ENCODE data around the gene WBP1L.
"Not testable (repeated sequence)": the region's sequence is repeated elsewhere in the genome, so short reads cannot be mapped to it uniquely, and the experiment has no call there.

The WBP1L gene

DNA sequence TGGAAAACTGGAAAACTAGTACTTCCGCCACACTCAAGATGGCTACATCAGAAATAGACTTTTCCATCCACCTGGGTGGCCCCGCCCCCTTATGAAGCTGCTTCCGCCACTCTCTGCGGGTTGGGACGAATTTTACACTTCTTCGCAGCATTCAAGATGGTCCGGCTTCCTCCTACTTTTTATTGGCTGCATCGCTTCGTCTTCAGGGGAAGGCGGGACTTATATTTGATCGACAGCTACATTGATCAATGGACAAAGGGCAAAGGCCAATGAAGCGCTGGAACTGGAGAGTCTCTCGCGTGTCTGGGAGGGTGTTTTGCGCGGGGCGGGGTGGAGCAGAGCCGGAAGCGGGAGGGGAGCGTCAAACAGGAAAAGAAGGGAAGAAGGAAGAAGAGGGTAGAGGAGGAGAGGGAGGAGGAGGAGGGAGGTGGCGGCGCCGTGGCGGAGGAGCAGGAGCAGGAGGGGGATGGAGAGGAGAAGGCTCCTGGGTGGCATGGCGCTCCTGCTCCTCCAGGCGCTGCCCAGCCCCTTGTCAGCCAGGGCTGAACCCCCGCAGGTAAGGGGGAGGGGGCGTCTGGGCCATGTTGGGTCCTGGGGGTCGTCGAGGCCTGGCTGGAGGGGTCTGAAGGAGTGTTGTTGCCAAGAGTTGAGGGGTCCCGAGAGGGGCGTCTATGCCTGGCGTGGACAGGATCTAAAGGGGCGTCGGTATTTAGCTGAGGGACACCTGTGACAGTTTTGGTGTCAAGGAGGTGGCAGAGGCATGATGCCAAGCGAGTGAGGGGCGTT is at the start of gene WBP1L:
WBP1L (plus strand) TSS at position 361 of the 786 bp plus-strand sequence; CDS start at position 467, 106 bp downstream.
- CTCF ChIA-PET = interaction anchor here (0.6 to 2.4 kb wide), 7 partner anchors 9 to 684 kb away, joined by 3 to 13 read pairs (median 3); no protein-coding TSS in a partner anchor
- Mint-ChIP-seq H3K27me3 (peaks cover 3% of the 10 kb centered on the region), H3K27ac (peak within 1 kb of the TSS; percentile 90), H3K4me1 (peaks cover 45% of the 10 kb centered on the region), H3K36me3 (peaks cover 19% of the 10 kb centered on the region), H3K9me3 (peaks cover 3% of the 10 kb centered on the region), H3K4me3 (peak within 1 kb of the TSS; percentile 88)
- peak; percentile 96 for DNase-seq

DNA sequence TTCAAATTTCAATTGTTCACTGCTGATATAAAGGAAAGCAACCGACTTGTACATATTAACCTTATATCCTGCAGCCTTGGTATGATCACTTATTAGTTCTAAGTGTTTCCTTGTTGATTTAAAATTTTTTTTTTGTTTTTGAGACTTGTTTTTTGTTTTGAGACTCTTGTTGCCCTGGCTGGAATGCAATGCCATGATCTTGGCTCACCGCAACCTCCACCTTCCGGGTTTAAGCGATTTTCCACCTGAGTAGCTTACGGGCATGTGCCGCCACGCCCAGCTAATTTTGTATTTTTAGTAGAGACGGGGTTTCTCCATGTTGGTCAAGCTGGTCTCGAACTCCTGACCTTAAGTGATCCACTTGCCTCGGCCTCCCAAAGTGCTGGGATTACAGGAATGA is 48.3 kb upstream of the WBP1L start:
- H3K9me3 Mint-ChIP-seq, CTCF ChIA-PET, H3K4me1 Mint-ChIP-seq, H3K27me3 Mint-ChIP-seq, H3K27ac Mint-ChIP-seq, DNase-seq, H3K4me3 Mint-ChIP-seq: not testable (repeated sequence)
- H3K36me3 Mint-ChIP-seq = peaks cover 20% of the 10 kb centered on the region

DNA sequence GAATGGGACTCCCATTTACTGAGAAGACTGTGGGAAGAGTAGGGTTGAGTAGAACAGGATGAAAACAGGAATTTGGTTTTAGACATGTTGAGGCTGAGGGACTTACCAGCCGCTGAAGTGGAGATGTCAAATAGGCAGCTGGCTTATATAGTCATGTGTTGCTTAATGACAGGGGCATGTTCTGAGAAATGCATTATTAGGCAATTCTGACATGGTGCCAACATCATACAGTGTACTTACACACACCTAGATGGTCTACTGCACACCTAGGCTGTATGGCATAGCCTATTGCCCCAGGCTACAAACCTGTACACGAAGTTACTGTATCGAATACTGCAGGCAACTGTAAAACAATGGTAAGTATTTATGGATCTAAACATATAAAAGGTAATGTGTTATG is 47.0 kb upstream of the WBP1L start:
- Mint-ChIP-seq H3K27ac (no peak overlapping the region), H3K36me3 (peaks cover 18% of the 10 kb centered on the region), H3K4me3 (no peak overlapping the region), H3K4me1 (no peaks in the 10 kb centered on the region), H3K9me3 (no peaks in the 10 kb centered on the region), H3K27me3 (no peaks in the 10 kb centered on the region)
- CTCF ChIA-PET = no interaction called here
- DNase-seq = no peak

DNA sequence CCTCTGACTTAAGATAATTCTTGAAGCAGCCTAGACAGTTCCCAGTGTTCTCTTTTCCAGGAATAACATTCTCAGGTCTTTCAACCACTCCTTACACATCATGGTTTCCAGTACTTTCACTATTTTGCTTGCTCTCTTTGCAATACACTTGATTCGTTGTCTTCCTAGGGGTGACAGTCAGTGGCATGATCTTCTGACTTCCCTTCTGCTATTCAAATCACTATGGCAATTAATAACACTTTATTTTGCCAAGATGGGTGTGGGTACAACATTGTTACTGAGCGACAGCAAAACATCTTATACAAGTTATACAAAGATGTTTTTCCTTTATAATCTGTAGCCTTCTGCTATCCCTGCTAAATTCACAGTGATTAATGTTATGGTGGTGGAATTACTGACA is 44.9 kb upstream of the WBP1L start:
- H3K4me3 Mint-ChIP-seq = no peak overlapping the region
- no peaks in the 10 kb centered on the region for H3K27me3 Mint-ChIP-seq
- CTCF ChIA-PET = no interaction called here
- no peaks in the 10 kb centered on the region for H3K4me1 Mint-ChIP-seq
- H3K27ac Mint-ChIP-seq = no peak overlapping the region
- peaks cover 18% of the 10 kb centered on the region for H3K36me3 Mint-ChIP-seq
- H3K9me3 Mint-ChIP-seq = no peaks in the 10 kb centered on the region
- no peak for DNase-seq

DNA sequence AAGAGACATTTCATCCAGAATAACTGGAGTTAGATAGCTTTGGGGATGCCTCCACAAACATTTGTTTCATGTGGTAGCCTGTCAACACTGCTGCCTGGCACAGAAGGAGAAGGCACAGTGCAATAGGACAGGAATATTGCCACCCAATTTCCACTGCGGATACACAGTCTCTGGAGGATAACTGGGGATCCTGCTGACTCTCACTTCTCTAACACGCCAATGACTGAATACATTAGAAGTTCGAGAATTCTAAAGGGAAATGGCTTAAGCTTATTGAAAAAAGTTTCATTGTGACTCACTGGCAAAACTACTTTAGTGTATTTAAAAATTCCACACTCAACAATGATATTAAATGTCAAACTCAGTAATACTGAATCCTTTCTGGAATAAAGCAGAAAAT is 42.5 kb upstream of the WBP1L start:
- Mint-ChIP-seq H3K27ac (no peak overlapping the region), H3K4me1 (no peaks in the 10 kb centered on the region), H3K27me3 (no peaks in the 10 kb centered on the region), H3K36me3 (peaks cover 14% of the 10 kb centered on the region), H3K9me3 (no peaks in the 10 kb centered on the region), H3K4me3 (no peak overlapping the region)
- no peak for DNase-seq
- CTCF ChIA-PET = no interaction called here

DNA sequence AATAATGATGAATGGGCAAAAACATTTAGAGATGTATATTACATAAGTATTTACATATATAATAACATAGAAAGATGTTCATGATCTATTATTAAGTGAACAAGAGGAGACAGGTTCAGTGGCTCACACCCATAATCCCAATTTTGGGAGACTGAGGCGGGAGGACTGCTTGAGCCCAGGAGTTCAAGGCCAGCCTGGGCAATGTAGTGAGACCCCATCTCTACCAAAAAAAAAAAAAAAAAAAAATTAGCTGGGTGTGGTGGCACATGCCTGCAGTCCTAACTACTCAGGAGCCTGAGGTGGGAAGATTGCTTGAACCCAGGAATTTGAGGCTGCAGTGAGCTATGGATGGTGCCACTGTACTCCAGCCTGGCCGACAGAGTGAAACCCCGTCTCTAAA is 42.0 kb upstream of the WBP1L start:
- Mint-ChIP-seq H3K27ac (no peak overlapping the region), H3K27me3 (no peaks in the 10 kb centered on the region), H3K4me3 (no peak overlapping the region), H3K9me3 (no peaks in the 10 kb centered on the region), H3K4me1 (no peaks in the 10 kb centered on the region), H3K36me3 (peaks cover 11% of the 10 kb centered on the region)
- CTCF ChIA-PET = no interaction called here
- no peak for DNase-seq

DNA sequence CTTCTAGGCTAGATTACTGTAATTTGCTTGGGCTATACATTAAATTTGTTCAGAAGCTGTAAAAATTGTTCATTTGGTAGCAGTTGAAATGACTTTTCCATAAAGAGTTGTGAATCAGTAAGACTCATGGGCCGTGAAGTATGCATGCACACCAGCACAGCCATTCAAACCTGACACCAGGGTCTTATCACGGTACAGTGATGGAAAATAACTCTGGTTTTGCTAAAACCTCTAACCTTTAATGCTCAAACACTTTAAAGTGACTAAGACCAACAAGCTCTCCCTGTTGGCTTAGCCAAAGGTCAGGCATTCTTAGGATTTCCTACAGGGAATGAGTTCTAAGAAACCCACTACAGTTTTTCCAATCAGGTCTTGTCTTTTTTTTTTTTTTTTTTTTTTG is 41.0 kb upstream of the WBP1L start:
- no peak for DNase-seq
- Mint-ChIP-seq H3K27ac (no peak overlapping the region), H3K36me3 (peaks cover 8% of the 10 kb centered on the region), H3K4me3 (no peak overlapping the region), H3K27me3 (no peaks in the 10 kb centered on the region), H3K9me3 (no peaks in the 10 kb centered on the region), H3K4me1 (no peaks in the 10 kb centered on the region)
- CTCF ChIA-PET = interaction anchor here (1.9 kb wide), 1 partner anchor 11 kb away, joined by 6 read pairs; the partner anchor contains the start of genes ARL3 and SFXN2

DNA sequence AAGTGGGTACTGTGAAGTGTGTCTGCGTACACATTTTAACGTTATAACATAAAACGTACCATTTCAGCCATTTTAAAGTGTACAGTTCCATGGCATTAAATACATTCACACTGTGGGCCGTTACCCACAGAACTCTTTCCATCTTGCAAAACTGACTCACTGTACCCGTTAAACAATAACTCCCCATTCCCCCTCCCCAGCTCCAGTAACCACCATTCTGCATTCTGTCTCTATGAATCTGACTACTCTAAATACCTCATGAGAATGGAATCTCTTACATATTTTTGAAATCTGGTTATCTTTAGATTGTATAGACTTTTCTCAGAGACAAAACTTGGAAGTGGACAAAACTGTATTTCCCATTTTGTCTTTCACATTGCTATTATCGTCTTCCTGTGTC is 38.8 kb upstream of the WBP1L start:
- no peaks in the 10 kb centered on the region for H3K27me3 Mint-ChIP-seq
- no peaks in the 10 kb centered on the region for H3K4me1 Mint-ChIP-seq
- no peak overlapping the region for H3K4me3 Mint-ChIP-seq
- no peak for DNase-seq
- no peak overlapping the region for H3K27ac Mint-ChIP-seq
- CTCF ChIA-PET = no interaction called here
- H3K36me3 Mint-ChIP-seq = no peaks in the 10 kb centered on the region
- no peaks in the 10 kb centered on the region for H3K9me3 Mint-ChIP-seq

DNA sequence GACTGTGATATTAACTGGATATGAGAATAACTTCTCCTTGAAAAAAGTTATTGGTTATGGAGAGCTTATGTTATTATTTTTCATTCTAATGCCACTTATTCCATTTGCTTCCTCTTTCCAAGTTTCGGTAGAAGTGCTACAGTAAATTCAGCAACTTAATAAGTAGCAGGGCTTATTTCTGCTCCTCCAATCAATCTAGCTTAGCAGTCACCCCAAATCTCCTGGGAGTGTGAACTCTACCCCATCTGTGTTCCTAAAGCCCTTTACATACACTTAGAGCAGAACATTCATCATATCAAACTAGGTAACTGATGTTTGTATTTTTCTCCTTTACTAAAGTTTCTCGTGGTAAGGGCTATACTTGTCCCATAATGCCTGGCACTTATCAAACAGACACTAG is 38.2 kb upstream of the WBP1L start:
- no peaks in the 10 kb centered on the region for H3K4me1 Mint-ChIP-seq
- H3K27me3 Mint-ChIP-seq = no peaks in the 10 kb centered on the region
- no peak overlapping the region for H3K4me3 Mint-ChIP-seq
- CTCF ChIA-PET = no interaction called here
- H3K27ac Mint-ChIP-seq = no peak overlapping the region
- no peak for DNase-seq
- H3K9me3 Mint-ChIP-seq = no peaks in the 10 kb centered on the region
- no peaks in the 10 kb centered on the region for H3K36me3 Mint-ChIP-seq

DNA sequence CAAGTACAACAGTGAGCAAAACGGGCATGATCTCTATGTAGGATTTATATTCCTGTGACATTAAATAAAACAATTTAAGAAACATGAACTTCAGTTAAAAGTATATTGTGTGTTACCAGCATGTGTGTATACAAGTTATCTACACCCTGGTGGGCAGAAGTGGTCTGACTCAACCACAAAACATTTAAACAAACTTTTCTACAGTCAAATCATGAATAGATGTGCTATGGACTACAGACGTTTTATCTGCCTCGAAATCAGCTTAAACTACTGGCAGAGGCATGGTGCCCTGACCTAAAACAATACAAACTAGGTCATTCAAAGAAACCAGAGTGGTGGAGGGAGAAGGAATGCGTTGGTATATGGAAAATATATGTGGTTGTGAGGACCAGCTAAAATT is 33.1 kb upstream of the WBP1L start:
- Mint-ChIP-seq H3K27me3 (no peaks in the 10 kb centered on the region), H3K4me1 (peaks cover 20% of the 10 kb centered on the region), H3K27ac (no peak overlapping the region), H3K4me3 (no peak overlapping the region), H3K36me3 (no peaks in the 10 kb centered on the region), H3K9me3 (no peaks in the 10 kb centered on the region)
- DNase-seq = no peak
- CTCF ChIA-PET = interaction anchor here (0.9 kb wide), 1 partner anchor 31 kb away, joined by 3 read pairs; no protein-coding TSS in a partner anchor

DNA sequence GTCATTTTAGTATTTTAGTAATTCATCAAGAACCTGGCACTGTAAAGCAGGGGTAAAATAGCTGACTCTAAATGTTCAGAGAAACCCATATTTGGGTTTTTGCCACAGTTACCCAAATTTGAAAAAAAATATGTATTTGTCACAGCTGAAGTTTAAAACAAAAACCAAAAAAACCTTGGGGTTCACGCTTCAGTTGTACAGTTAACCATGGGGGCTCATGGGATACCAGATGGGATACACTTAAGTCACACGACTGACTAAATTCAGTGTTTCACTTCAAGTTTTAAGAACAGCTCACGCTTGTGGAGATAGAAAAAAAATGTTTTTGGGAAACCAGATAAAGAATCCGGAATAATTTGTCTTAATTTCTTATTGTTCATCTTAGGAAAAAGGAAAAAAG is 31.7 kb upstream of the WBP1L start:
- H3K4me1 Mint-ChIP-seq = peaks cover 31% of the 10 kb centered on the region
- H3K27ac Mint-ChIP-seq = no peak overlapping the region
- CTCF ChIA-PET = interaction anchor here (1.6 to 4.0 kb wide), 5 partner anchors 33 to 209 kb away, joined by 5 to 17 read pairs (median 15); partner anchors contain the start of genes ACTR1A, SUFU and TRIM8
- no peak for DNase-seq
- H3K9me3 Mint-ChIP-seq = no peaks in the 10 kb centered on the region
- H3K4me3 Mint-ChIP-seq = no peak overlapping the region
- H3K36me3 Mint-ChIP-seq = peaks cover 4% of the 10 kb centered on the region
- no peaks in the 10 kb centered on the region for H3K27me3 Mint-ChIP-seq

DNA sequence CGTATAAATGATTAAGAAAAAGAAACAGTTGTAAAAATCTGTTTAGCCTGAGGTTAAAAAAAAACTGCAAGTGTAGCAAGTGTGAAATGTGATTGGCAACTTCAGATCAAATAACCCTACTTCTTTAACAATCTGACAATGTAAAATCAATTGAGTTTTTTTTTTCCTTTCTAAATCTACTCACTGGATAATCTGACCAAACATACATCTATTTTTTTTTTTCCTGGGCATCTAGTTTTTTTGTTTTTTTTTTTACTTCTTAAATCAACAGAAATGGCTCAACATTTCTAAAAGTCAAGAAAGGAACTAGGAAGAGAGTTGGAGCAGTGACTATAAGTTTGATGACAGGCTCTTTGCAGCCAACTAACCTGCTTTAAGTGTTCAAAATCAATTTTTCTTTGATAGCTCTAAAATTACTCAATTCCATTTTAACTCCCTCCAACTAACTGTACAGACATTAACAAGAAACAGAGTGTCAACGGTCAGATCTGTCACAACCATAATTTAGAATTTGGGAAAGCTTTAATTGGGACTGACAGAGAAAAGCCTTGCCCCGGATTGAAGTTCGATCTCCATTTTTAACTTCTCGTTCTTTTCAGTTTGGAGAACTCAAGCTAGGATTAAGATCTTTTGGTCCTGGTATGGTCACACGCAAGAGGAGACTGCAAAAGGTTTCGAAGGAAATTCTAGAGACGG is 30.8 kb upstream of the WBP1L start:
- Mint-ChIP-seq H3K27me3 (no peaks in the 10 kb centered on the region), H3K27ac (peak overlapping the region; percentile 85), H3K4me3 (peak overlapping the region; percentile 75), H3K4me1 (peaks cover 39% of the 10 kb centered on the region), H3K9me3 (no peaks in the 10 kb centered on the region), H3K36me3 (peaks cover 8% of the 10 kb centered on the region)
- DNase-seq = no peak
- CTCF ChIA-PET = interaction anchor here (0.7 to 4.0 kb wide), 13 partner anchors 9 to 210 kb away, joined by 3 to 17 read pairs (median 5); partner anchors contain the start of genes ACTR1A, SUFU, TRIM8 and WBP1L

DNA sequence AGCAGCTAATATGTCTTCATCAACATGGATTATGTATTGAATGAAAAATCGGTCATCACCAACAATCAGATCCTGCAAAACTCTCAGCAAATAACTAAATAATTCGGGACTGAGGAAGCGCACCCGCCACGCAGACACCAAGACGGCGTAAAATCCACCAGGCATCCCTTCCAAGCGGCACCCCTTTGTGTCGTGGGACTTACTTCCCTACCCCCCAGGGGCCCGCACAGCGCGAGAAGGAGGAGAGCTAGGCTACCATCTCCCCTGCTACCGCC is 30.3 kb upstream of the WBP1L start:
- Mint-ChIP-seq H3K4me3 (peak overlapping the region; percentile 75), H3K4me1 (peaks cover 43% of the 10 kb centered on the region), H3K9me3 (no peaks in the 10 kb centered on the region), H3K27ac (peak overlapping the region; percentile 85), H3K27me3 (no peaks in the 10 kb centered on the region), H3K36me3 (peaks cover 10% of the 10 kb centered on the region)
- CTCF ChIA-PET = interaction anchor here (0.7 to 4.0 kb wide), 15 partner anchors 10 to 210 kb away, joined by 3 to 17 read pairs (median 5); partner anchors contain the start of genes ACTR1A, SUFU, TRIM8 and WBP1L
- no peak for DNase-seq

DNA sequence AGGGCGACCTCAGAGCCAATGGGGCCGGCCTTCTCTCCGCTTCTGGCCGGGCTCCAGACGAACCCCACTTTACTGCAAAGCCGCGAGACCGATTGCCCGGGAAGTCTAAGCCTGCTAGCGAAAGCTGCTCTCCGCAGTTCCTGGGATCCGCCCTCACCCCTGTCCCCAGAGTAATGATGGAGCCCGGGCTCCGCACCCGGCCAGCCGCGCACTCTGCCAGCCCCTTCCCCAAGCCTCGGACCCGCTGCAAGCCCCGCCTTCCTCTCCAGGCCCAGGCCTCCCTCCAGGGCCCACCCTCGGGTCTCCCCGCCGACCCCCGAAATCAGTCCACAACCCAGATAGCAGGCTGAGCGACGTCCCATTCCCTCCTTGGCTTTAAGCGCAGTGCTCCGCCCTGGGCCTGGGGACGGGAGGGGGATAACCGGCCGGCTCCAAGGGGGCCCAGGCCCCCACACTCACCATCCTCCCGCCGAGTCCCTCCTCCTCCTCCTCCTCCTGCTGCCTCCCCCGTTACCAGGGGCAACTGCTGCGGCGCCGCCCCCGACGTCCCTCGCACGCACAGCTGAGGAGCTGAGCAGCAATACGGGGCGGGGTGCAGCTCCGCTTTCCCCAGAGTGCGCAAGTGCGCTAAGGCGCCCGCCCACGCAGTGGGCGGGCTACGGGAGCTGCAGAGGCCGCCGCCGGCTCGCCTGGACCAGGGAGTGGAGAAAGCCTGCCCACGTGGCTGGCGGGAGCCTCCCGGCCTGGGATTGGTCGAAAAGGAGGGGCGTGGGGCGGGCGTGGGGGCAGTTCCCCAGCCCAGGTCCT is 29.7 kb upstream of the WBP1L start, which contains the start of gene ARL3:
ARL3 (minus strand) TSS at position 584 of the 807 bp plus-strand sequence; CDS start at position 462, 122 bp downstream.
- H3K4me1 Mint-ChIP-seq = peaks cover 45% of the 10 kb centered on the region
- H3K27me3 Mint-ChIP-seq = no peaks in the 10 kb centered on the region
- no peaks in the 10 kb centered on the region for H3K9me3 Mint-ChIP-seq
- H3K4me3 Mint-ChIP-seq = peak within 1 kb of the TSS; percentile 75
- CTCF ChIA-PET = interaction anchor here (0.9 to 4.0 kb wide), 13 partner anchors 10 to 211 kb away, joined by 3 to 17 read pairs (median 5); partner anchors contain the start of genes ACTR1A, SUFU, TRIM8 and WBP1L
- peak within 1 kb of the TSS; percentile 85 for H3K27ac Mint-ChIP-seq
- peak; percentile 98 for DNase-seq
- peaks cover 10% of the 10 kb centered on the region for H3K36me3 Mint-ChIP-seq

All from activated naive CD4-positive, alpha-beta T cell treated with anti-CD3 and anti-CD28 coated beads, Interleukin-2, amount 10 ng/mL, durations not matched to agents 7 days and 5 days (primary cell).